ENCODE measurements around the gene TRIO. TPM values are rescaled to one million over a fixed set of nuclear protein-coding genes. Genes with fewer than 3 reads are reported as not detected.

The TRIO gene
- total and polyA plus RNA-seq, 2 of the 8 experiments (the other 6 are each of a cell fraction or from before 2014, with no cell fraction given): 35.1 to 69.1 TPM

- H2BK20ac ChIP-seq (ENCODE audit: low read length): no peak overlapping the region
- H2AFZ ChIP-seq (ENCODE audit: low read length): no peak overlapping the region
- no peak overlapping the region for H4K91ac ChIP-seq (replicated peaks; ENCODE audit: insufficient read length, low read length)
- POLR2A ChIA-PET (ENCODE audit: partially characterized antibody): interaction anchor here (1.0 kb wide), 1 partner anchor 8 kb away, joined by 3 read pairs; no protein-coding TSS in a partner anchor
- H3K4me1 ChIP-seq (replicated peaks in 1 of 4; ENCODE audit: control insufficient read depth in 3 of 4, insufficient read depth in 4 of 4, low read length in 3 of 4): peaks cover 0 to 3% (median 0%) of the 10 kb centered on the region in 4 experiments; a peak in 3 of 7 replicates
- no peak overlapping the region for H2BK15ac ChIP-seq (ENCODE audit: low read length)
- 93% methylated on average over 4 of the region's 4 CpGs; no CpG with 5 or more reads in 1 of the 2 experiments for WGBS, 2 experiments (ENCODE audit: extremely low coverage in 1 of 2, insufficient coverage in 1 of 2, insufficient read length in 1 of 2, insufficient replicate concordance in 2 of 2, low coverage in 1 of 2, low lambda C conversion rate in 2 of 2, missing lambda C conversion rate in 1 of 2)
- no peak overlapping the region for H3K4me2 ChIP-seq (ENCODE audit: insufficient read depth in 1 of 2, low read depth in 2 of 2, low read length in 2 of 2)
- no peak for TF ChIP-seq EZH2 (IDR thresholded peaks at IDR 0.05; ENCODE audit: low read depth, low read length, severe bottlenecking)
- no peak for TF ChIP-seq BCL11A (IDR thresholded peaks at IDR 0.05; ENCODE audit: low read depth in 2 of 2, low read length in 2 of 2)
- no peak for TF ChIP-seq ZNF274 (IDR thresholded peaks at IDR 0.05; ENCODE audit: borderline replicate concordance, extremely low read depth, low read length)
- no peak for TF ChIP-seq SRF (IDR thresholded peaks at IDR 0.05; ENCODE audit: low read depth, low read length)
- no peak for TF ChIP-seq E2F6 (IDR thresholded peaks at IDR 0.05)
- TF ChIP-seq ATF2 (IDR thresholded peaks at IDR 0.05; ENCODE audit: low read length): no peak
- no peak overlapping the region for H4K5ac ChIP-seq (ENCODE audit: insufficient read length, low read depth, low read length)
- peaks cover 7% of the 10 kb centered on the region; the same call in 1 of the 2 replicates for H3K79me1 ChIP-seq (ENCODE audit: low read depth, low read length)
- no peak overlapping the region for H3K56ac ChIP-seq (replicated peaks; ENCODE audit: insufficient read length, low read depth, low read length)
- DNase-seq (ENCODE audit: low read depth in 1 of 2, low spot score in 2 of 2) (no peak), FAIRE-seq (no peak)
- H3K4ac ChIP-seq (replicated peaks; ENCODE audit: insufficient read length, low read depth, low read length): no peak overlapping the region
- H3K9me3 ChIP-seq (ENCODE audit: insufficient read depth in 2 of 2, low read depth in 1 of 2, low read length in 1 of 2): no peaks in the 10 kb centered on the region
- no peak overlapping the region for H3K4me3 ChIP-seq (ENCODE audit: extremely low read depth in 1 of 4, insufficient read depth in 2 of 4, low read depth in 3 of 4, low read length in 4 of 4)
- H3K14ac ChIP-seq (ENCODE audit: insufficient read length): no peak overlapping the region
- H3K79me2 ChIP-seq (ENCODE audit: control insufficient read depth in 1 of 2, insufficient read depth in 2 of 2, low read length in 2 of 2): peaks cover 3 to 99% of the 10 kb centered on the region in 2 experiments; a peak in 3 of 4 replicates
- no peaks in the 10 kb centered on the region for H3K36me3 ChIP-seq (ENCODE audit: control insufficient read depth in 2 of 4, insufficient read depth in 4 of 4, low read length in 3 of 4)
- H4K8ac ChIP-seq (ENCODE audit: extremely low read depth, insufficient read depth, low read length): no peak overlapping the region
- no peak overlapping the region for H2BK12ac ChIP-seq (ENCODE audit: low read depth, low read length)
- H4K20me1 ChIP-seq (replicated peaks in 1 of 2; ENCODE audit: control insufficient read depth in 1 of 2, insufficient read depth in 2 of 2, low read length in 2 of 2): peaks cover 14 to 16% of the 10 kb centered on the region in 2 experiments
- H2BK5ac ChIP-seq (ENCODE audit: low read depth, low read length): no peak overlapping the region
- H2AK5ac ChIP-seq (ENCODE audit: low read depth, low read length): no peak overlapping the region
- no peak overlapping the region for H3K23ac ChIP-seq (ENCODE audit: insufficient read length)
- no peak overlapping the region for H3K9ac ChIP-seq (replicated peaks in 1 of 4; ENCODE audit: extremely low read depth in 1 of 4, low read depth in 3 of 4, low read length in 3 of 4)
- no peaks in the 10 kb centered on the region for H3K27me3 ChIP-seq (replicated peaks in 1 of 4; ENCODE audit: control insufficient read depth in 3 of 4, extremely low read depth in 1 of 4, insufficient read depth in 3 of 4, low read length in 3 of 4)
- H2BK120ac ChIP-seq (replicated peaks; ENCODE audit: low read depth, low read length): no peak overlapping the region
- H3K27ac ChIP-seq (ENCODE audit: low read depth, low read length): no peak overlapping the region
- CTCF ChIA-PET (ENCODE audit: partially characterized antibody): interaction anchor here (0.9 to 1.3 kb wide), 3 partner anchors 10 to 65 kb away, joined by 3 to 4 read pairs (median 3); no protein-coding TSS in a partner anchor
- H3K18ac ChIP-seq (ENCODE audit: extremely low read depth, low read length): no peak overlapping the region
- H3K23me2 ChIP-seq (ENCODE audit: low read depth, low read length): no peaks in the 10 kb centered on the region
Measured at GRCh38 chr5:14193496-14193895, 50.4 kb downstream of the TRIO start.
